ENCODE data around the gene PIAS1.
"Not testable (repeated sequence)": the region's sequence is repeated elsewhere in the genome, so short reads cannot be mapped to it uniquely, and the experiment has no call there.

Gene PIAS1

GRCh38 chr15:68053701-68054627, at the start of gene PIAS1:
Gene PIAS1 (plus strand): TSS chr15:68054315. CDS start chr15:68054327, 12 bp downstream.
- peak; percentile 92 for DNase-seq

- not testable (repeated sequence) for DNase-seq
Measured at GRCh38 chr15:68007642-68008041, 46.5 kb upstream of the PIAS1 start.

- no peak for DNase-seq
Measured at GRCh38 chr15:68010361-68011153, 43.6 kb upstream of the PIAS1 start.

- no peak for DNase-seq
Measured at GRCh38 chr15:68012911-68013310, 41.2 kb upstream of the PIAS1 start.

- DNase-seq = no peak
Measured at GRCh38 chr15:68014219-68014618, 39.9 kb upstream of the PIAS1 start.

GRCh38 chr15:68015244-68015643, 38.9 kb upstream of the PIAS1 start:
- no peak for DNase-seq

GRCh38 chr15:68017201-68017600, 36.9 kb upstream of the PIAS1 start:
- no peak for DNase-seq

- DNase-seq = no peak
Measured at GRCh38 chr15:68018797-68019444, 35.2 kb upstream of the PIAS1 start.

- DNase-seq = no peak
Measured at GRCh38 chr15:68019814-68020525, 34.1 kb upstream of the PIAS1 start.

- no peak for DNase-seq
Measured at GRCh38 chr15:68020685-68021084, 33.4 kb upstream of the PIAS1 start.

- no peak for DNase-seq
Measured at GRCh38 chr15:68022061-68022460, 32.1 kb upstream of the PIAS1 start.

GRCh38 chr15:68023307-68024101, 30.6 kb upstream of the PIAS1 start:
- no peak for DNase-seq

- no peak for DNase-seq
Measured at GRCh38 chr15:68025835-68026424, 28.2 kb upstream of the PIAS1 start.

GRCh38 chr15:68027388-68027787, 26.7 kb upstream of the PIAS1 start:
- no peak for DNase-seq

- DNase-seq = no peak
Measured at GRCh38 chr15:68028137-68028887, 25.8 kb upstream of the PIAS1 start.

GRCh38 chr15:68028888-68029207, 25.3 kb upstream of the PIAS1 start:
- no peak for DNase-seq

GRCh38 chr15:68029959-68030358, 24.2 kb upstream of the PIAS1 start:
- DNase-seq = no peak

- DNase-seq = no peak
Measured at GRCh38 chr15:68031404-68031803, 22.7 kb upstream of the PIAS1 start.

- no peak for DNase-seq
Measured at GRCh38 chr15:68032672-68033071, 21.4 kb upstream of the PIAS1 start.

- no peak for DNase-seq
Measured at GRCh38 chr15:68034081-68034480, 20.0 kb upstream of the PIAS1 start.
